ENCODE results near the gene ERCC2. TPM values are rescaled to one million over a fixed set of nuclear protein-coding genes. Genes with fewer than 3 reads are reported as not detected.
"Not testable (repeated sequence)": the region's sequence is repeated elsewhere in the genome, so short reads cannot be mapped to it uniquely, and the experiment has no call there.

ERCC2 gene
- total and polyA plus RNA-seq, 5 donors from 2014 or later, result 4.4 to 15.5 (median 6.8) TPM

DNA sequence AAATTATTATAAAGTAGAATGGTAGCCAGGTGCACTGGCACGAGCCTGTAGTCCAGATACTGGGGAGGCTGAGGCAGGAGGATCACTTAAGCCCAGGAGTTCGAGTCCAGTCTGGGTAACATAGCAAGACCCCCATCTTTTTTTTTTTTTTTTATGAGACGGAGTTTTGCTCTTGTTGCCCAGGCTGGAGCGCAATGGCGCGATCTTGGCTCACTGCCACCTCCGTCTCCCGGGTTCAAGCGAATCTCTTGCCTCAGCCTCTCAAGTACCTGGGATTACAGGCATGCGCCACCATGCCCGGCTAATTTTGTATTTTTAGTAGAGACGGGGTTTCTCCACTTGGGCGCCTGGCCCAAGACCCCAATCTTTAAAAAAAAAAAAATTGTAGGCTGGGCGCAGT is 58.1 kb downstream of the ERCC2 start:
- not testable (repeated sequence) for H3K4me3 ChIP-seq (ENCODE audit: low read depth, low read length); DNase-seq; H3K27ac ChIP-seq (ENCODE audit: insufficient read depth, low read length, poor library complexity, severe bottlenecking); H3K27me3 ChIP-seq (ENCODE audit: control insufficient read depth, insufficient read depth, low read length); ATAC-seq (ENCODE audit: low read depth in 2 of 2); H3K9me3 Mint-ChIP-seq; H3K4me3 Mint-ChIP-seq; H3K4me1 Mint-ChIP-seq; H3K4me1 ChIP-seq (ENCODE audit: control insufficient read depth, insufficient read depth, low read length, poor library complexity, severe bottlenecking); H3K27me3 Mint-ChIP-seq; H3K36me3 Mint-ChIP-seq; H3K27ac Mint-ChIP-seq; H3K9me3 ChIP-seq (ENCODE audit: control insufficient read depth in 2 of 2, low read length in 2 of 2); H3K36me3 ChIP-seq (ENCODE audit: control insufficient read depth, insufficient read depth, low read length)

- H3K4me3 ChIP-seq (ENCODE audit: low read depth, low read length), result no peak overlapping the region
- H3K36me3 ChIP-seq (ENCODE audit: control insufficient read depth, insufficient read depth, low read length), result no peaks in the 10 kb centered on the region
- Mint-ChIP-seq H3K4me3 (no peak overlapping the region), H3K36me3 (no peaks in the 10 kb centered on the region), H3K27me3 (peaks cover 9% of the 10 kb centered on the region), H3K4me1 (no peaks in the 10 kb centered on the region), H3K27ac (no peak overlapping the region), H3K9me3 (peaks cover 0 to 2% (median 0%) of the 10 kb centered on the region in 7 donors)
- ATAC-seq (ENCODE audit: low read depth in 2 of 2) (no peak), DNase-seq (no peak)
- H3K4me1 ChIP-seq (ENCODE audit: control insufficient read depth, insufficient read depth, low read length, poor library complexity, severe bottlenecking), result no peaks in the 10 kb centered on the region
- H3K27ac ChIP-seq (ENCODE audit: insufficient read depth, low read length, poor library complexity, severe bottlenecking), result no peak overlapping the region
- H3K27me3 ChIP-seq (ENCODE audit: control insufficient read depth, insufficient read depth, low read length), result no peaks in the 10 kb centered on the region
- H3K9me3 ChIP-seq (ENCODE audit: control insufficient read depth in 2 of 2, low read length in 2 of 2), result no peaks in the 10 kb centered on the region
Measured at GRCh38 chr19:45311621-45312020, 58.8 kb downstream of the ERCC2 start.

DNA sequence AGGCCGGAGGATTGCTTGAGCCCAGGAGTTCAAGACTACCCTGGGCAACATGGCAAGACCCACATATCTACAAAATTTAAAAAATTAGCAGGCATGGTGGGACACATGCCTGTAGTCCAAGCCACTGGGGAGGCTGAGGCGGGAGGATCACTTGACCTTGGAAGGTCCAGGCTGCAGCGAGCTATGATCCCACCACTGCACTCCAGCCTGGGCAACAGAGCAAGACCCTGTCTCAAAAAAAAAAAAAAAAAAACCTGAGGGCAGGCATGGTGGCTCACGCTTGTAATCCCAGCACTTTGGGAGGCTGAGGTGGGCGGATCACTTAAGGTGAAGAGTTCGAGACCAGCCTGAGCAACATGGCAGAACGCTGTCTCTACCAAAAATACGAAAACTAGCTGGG is 61.1 kb downstream of the ERCC2 start:
- not testable (repeated sequence) for H3K4me1 ChIP-seq (ENCODE audit: control insufficient read depth, insufficient read depth, low read length, poor library complexity, severe bottlenecking); H3K36me3 Mint-ChIP-seq; H3K9me3 Mint-ChIP-seq; H3K27me3 ChIP-seq (ENCODE audit: control insufficient read depth, insufficient read depth, low read length); H3K27me3 Mint-ChIP-seq; DNase-seq; H3K9me3 ChIP-seq (ENCODE audit: control insufficient read depth in 2 of 2, low read length in 2 of 2); H3K4me3 ChIP-seq (ENCODE audit: low read depth, low read length); H3K27ac ChIP-seq (ENCODE audit: insufficient read depth, low read length, poor library complexity, severe bottlenecking); ATAC-seq (ENCODE audit: low read depth in 2 of 2); H3K36me3 ChIP-seq (ENCODE audit: control insufficient read depth, insufficient read depth, low read length); H3K4me1 Mint-ChIP-seq; H3K4me3 Mint-ChIP-seq
- H3K27ac Mint-ChIP-seq, result peak overlapping the region in 1 of 3 donors; percentile 69

DNA sequence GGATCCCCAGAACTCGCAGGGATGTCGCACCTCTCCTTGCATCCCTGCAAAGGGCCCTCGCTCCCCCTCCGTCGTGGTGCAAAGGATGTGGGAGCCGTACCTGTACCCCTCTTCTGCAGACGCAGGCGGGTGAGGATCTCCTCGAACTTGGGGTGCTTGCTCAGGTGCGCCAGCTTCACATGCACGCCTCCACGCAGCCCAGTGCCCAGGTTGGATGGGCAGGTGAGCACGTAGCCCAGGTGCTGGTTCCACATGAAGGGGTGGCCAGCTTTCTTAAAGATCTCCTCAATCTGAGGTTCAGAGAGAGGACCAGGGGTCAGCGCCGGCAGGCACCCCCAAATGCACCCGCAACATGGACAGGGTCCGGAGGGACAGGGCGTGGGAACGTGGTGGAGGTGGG is 63.0 kb downstream of the ERCC2 start:
- Mint-ChIP-seq H3K4me1 (peaks cover 0 to 10% (median 0%) of the 10 kb centered on the region in 4 donors), H3K4me3 (no peak overlapping the region), H3K27me3 (no peaks in the 10 kb centered on the region), H3K27ac (no peak overlapping the region), H3K9me3 (peaks cover 0 to 3% (median 0%) of the 10 kb centered on the region in 7 donors), H3K36me3 (no peaks in the 10 kb centered on the region)
- Histone ChIP-seq H3K36me3 (ENCODE audit: control insufficient read depth, insufficient read depth, low read length) (no peaks in the 10 kb centered on the region), H3K27ac (ENCODE audit: insufficient read depth, low read length, poor library complexity, severe bottlenecking) (no peak overlapping the region), H3K9me3 (ENCODE audit: control insufficient read depth in 2 of 2, low read length in 2 of 2) (no peaks in the 10 kb centered on the region), H3K4me3 (ENCODE audit: low read depth, low read length) (no peak overlapping the region), H3K4me1 (ENCODE audit: control insufficient read depth, insufficient read depth, low read length, poor library complexity, severe bottlenecking) (no peaks in the 10 kb centered on the region), H3K27me3 (ENCODE audit: control insufficient read depth, insufficient read depth, low read length) (no peaks in the 10 kb centered on the region)
- DNase-seq (no peak), ATAC-seq (ENCODE audit: low read depth in 2 of 2) (no peak)

- H3K4me1 ChIP-seq (ENCODE audit: control insufficient read depth, insufficient read depth, low read length, poor library complexity, severe bottlenecking), result no peaks in the 10 kb centered on the region
- H3K4me3 Mint-ChIP-seq, result no peak overlapping the region
- H3K36me3 ChIP-seq (ENCODE audit: control insufficient read depth, insufficient read depth, low read length), result no peaks in the 10 kb centered on the region
- no peak overlapping the region for H3K27ac Mint-ChIP-seq
- no peak for ATAC-seq (ENCODE audit: low read depth in 2 of 2)
- no peaks in the 10 kb centered on the region for H3K27me3 ChIP-seq (ENCODE audit: control insufficient read depth, insufficient read depth, low read length)
- DNase-seq, result no peak
- H3K36me3 Mint-ChIP-seq, result peaks cover 4% of the 10 kb centered on the region
- H3K9me3 Mint-ChIP-seq, result peaks cover 0 to 3% (median 0%) of the 10 kb centered on the region in 7 donors
- no peak overlapping the region for H3K4me3 ChIP-seq (ENCODE audit: low read depth, low read length)
- H3K27me3 Mint-ChIP-seq, result no peaks in the 10 kb centered on the region
- no peaks in the 10 kb centered on the region for H3K9me3 ChIP-seq (ENCODE audit: control insufficient read depth in 2 of 2, low read length in 2 of 2)
- no peak overlapping the region for H3K27ac ChIP-seq (ENCODE audit: insufficient read depth, low read length, poor library complexity, severe bottlenecking)
- peaks cover 0 to 10% (median 0%) of the 10 kb centered on the region in 4 donors for H3K4me1 Mint-ChIP-seq
Measured at GRCh38 chr19:45306518-45307027, 63.8 kb downstream of the ERCC2 start.

DNA sequence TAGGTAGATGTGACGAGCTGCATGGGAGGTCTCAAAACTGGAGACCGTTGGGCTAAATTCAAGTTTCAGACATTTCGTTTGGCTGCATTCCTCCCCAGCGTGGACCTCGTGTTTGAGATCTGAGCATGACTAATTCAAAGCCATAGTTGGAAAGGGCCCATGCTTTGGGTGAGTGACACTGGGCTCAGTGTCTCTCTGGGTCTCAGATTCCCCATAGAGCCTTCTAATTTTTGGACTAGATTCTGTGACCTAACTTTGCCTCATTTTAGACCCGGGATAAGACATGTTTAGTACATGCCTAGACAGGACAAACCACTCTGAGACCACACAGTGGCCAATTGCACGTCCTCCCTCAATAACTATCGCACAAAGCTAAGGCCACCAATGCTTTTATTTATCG is 64.3 kb downstream of the ERCC2 start:
- Mint-ChIP-seq H3K27me3 (no peaks in the 10 kb centered on the region), H3K9me3 (peaks cover 0 to 3% (median 0%) of the 10 kb centered on the region in 7 donors), H3K27ac (peak overlapping the region in 1 of 3 donors; percentile 16), H3K36me3 (peaks cover 4% of the 10 kb centered on the region), H3K4me3 (no peak overlapping the region), H3K4me1 (peaks cover 0 to 10% (median 0%) of the 10 kb centered on the region in 4 donors)
- ATAC-seq (ENCODE audit: low read depth in 2 of 2) (no peak), DNase-seq (no peak)
- H3K36me3 ChIP-seq (ENCODE audit: control insufficient read depth, insufficient read depth, low read length), result no peaks in the 10 kb centered on the region
- H3K4me3 ChIP-seq (ENCODE audit: low read depth, low read length), result no peak overlapping the region
- no peaks in the 10 kb centered on the region for H3K4me1 ChIP-seq (ENCODE audit: control insufficient read depth, insufficient read depth, low read length, poor library complexity, severe bottlenecking)
- H3K27ac ChIP-seq (ENCODE audit: insufficient read depth, low read length, poor library complexity, severe bottlenecking), result no peak overlapping the region
- no peaks in the 10 kb centered on the region for H3K27me3 ChIP-seq (ENCODE audit: control insufficient read depth, insufficient read depth, low read length)
- H3K9me3 ChIP-seq (ENCODE audit: control insufficient read depth in 2 of 2, low read length in 2 of 2), result no peaks in the 10 kb centered on the region

- Mint-ChIP-seq H3K36me3 (peaks cover 10% of the 10 kb centered on the region), H3K9me3 (peaks cover 0 to 3% (median 0%) of the 10 kb centered on the region in 7 donors), H3K4me3 (no peak overlapping the region), H3K27me3 (no peaks in the 10 kb centered on the region), H3K4me1 (peaks cover 0 to 10% (median 0%) of the 10 kb centered on the region in 4 donors), H3K27ac (peak overlapping the region in 1 of 3 donors; percentile 16)
- DNase-seq, result no peak
- Histone ChIP-seq H3K27ac (ENCODE audit: insufficient read depth, low read length, poor library complexity, severe bottlenecking) (no peak overlapping the region), H3K4me1 (ENCODE audit: control insufficient read depth, insufficient read depth, low read length, poor library complexity, severe bottlenecking) (no peaks in the 10 kb centered on the region), H3K27me3 (ENCODE audit: control insufficient read depth, insufficient read depth, low read length) (no peaks in the 10 kb centered on the region), H3K9me3 (ENCODE audit: control insufficient read depth in 2 of 2, low read length in 2 of 2) (no peaks in the 10 kb centered on the region), H3K4me3 (ENCODE audit: low read depth, low read length) (no peak overlapping the region), H3K36me3 (ENCODE audit: control insufficient read depth, insufficient read depth, low read length) (no peaks in the 10 kb centered on the region)
- no peak for ATAC-seq (ENCODE audit: low read depth in 2 of 2)
Measured at GRCh38 chr19:45305421-45305820, 65.0 kb downstream of the ERCC2 start.

- Mint-ChIP-seq H3K4me1 (peaks cover 0 to 10% (median 0%) of the 10 kb centered on the region in 4 donors), H3K27me3 (no peaks in the 10 kb centered on the region), H3K4me3 (no peak overlapping the region), H3K36me3 (peaks cover 13% of the 10 kb centered on the region), H3K27ac (peak overlapping the region in 1 of 3 donors; percentile 48), H3K9me3 (peaks cover 0 to 3% (median 0%) of the 10 kb centered on the region in 7 donors)
- Histone ChIP-seq H3K27ac (ENCODE audit: insufficient read depth, low read length, poor library complexity, severe bottlenecking) (no peak overlapping the region), H3K4me3 (ENCODE audit: low read depth, low read length) (no peak overlapping the region), H3K9me3 (ENCODE audit: control insufficient read depth in 2 of 2, low read length in 2 of 2) (no peaks in the 10 kb centered on the region), H3K4me1 (ENCODE audit: control insufficient read depth, insufficient read depth, low read length, poor library complexity, severe bottlenecking) (no peaks in the 10 kb centered on the region), H3K27me3 (ENCODE audit: control insufficient read depth, insufficient read depth, low read length) (no peaks in the 10 kb centered on the region), H3K36me3 (ENCODE audit: control insufficient read depth, insufficient read depth, low read length) (no peaks in the 10 kb centered on the region)
- ATAC-seq (ENCODE audit: low read depth in 2 of 2) (no peak), DNase-seq (no peak)
Measured at GRCh38 chr19:45305007-45305406, 65.4 kb downstream of the ERCC2 start.
